Measurements from ENCODE around the gene CEP44.

The CEP44 gene

GRCh38 chr4:174283507-174284471 is at the start of gene CEP44, which contains the start of gene FBXO8:
CEP44 (plus strand) TSS chr4:174283911; CDS start chr4:174299122, 15,211 bp downstream.
FBXO8 (minus strand) TSS chr4:174283667; CDS start chr4:174263092, 20,575 bp downstream.
- H3K9ac ChIP-seq (ENCODE audit: low read length in 5 of 5) = peak within 1 kb of the TSS; percentile 84 to 99 (median 99)
- H3K27ac ChIP-seq (ENCODE audit: low read depth, low read length) = peak within 1 kb of the TSS; percentile 98
- no peaks in the 10 kb centered on the region for H3K36me3 ChIP-seq (ENCODE audit: control insufficient read depth in 5 of 5, insufficient read depth in 5 of 5, low read length in 5 of 5)
- H3K4me3 ChIP-seq (ENCODE audit: low read depth in 1 of 5, low read length in 5 of 5) = peak within 1 kb of the TSS; percentile 85 to 100 (median 99)
- H3K4me1 ChIP-seq (ENCODE audit: control insufficient read depth in 5 of 5, insufficient read depth in 5 of 5, low read length in 5 of 5) = peaks cover 0 to 30% (median 26%) of the 10 kb centered on the region in 5 donors
- no peaks in the 10 kb centered on the region for H3K27me3 ChIP-seq (ENCODE audit: control insufficient read depth in 5 of 5, insufficient read depth in 4 of 5, low read length in 5 of 5)
- H3K9me3 ChIP-seq (ENCODE audit: control insufficient read depth in 5 of 5, low read length in 5 of 5) = peaks cover 0 to 2% (median 0%) of the 10 kb centered on the region in 5 donors

GRCh38 chr4:174236359-174236758 is 47.4 kb upstream of the CEP44 start:
- peaks cover 6 to 18% (median 11%) of the 10 kb centered on the region in 5 donors for H3K36me3 ChIP-seq (ENCODE audit: control insufficient read depth in 5 of 5, insufficient read depth in 5 of 5, low read length in 5 of 5)

GRCh38 chr4:174241162-174241561 is 42.5 kb upstream of the CEP44 start:
- Histone ChIP-seq H3K9ac (ENCODE audit: low read length in 5 of 5) (no peak overlapping the region), H3K4me3 (ENCODE audit: low read depth in 1 of 5, low read length in 5 of 5) (no peak overlapping the region), H3K36me3 (ENCODE audit: control insufficient read depth in 5 of 5, insufficient read depth in 5 of 5, low read length in 5 of 5) (peaks cover 3 to 20% (median 8%) of the 10 kb centered on the region in 5 donors), H3K27me3 (ENCODE audit: control insufficient read depth in 5 of 5, insufficient read depth in 4 of 5, low read length in 5 of 5) (no peaks in the 10 kb centered on the region), H3K4me1 (ENCODE audit: control insufficient read depth in 5 of 5, insufficient read depth in 5 of 5, low read length in 5 of 5) (peaks cover 0 to 5% (median 0%) of the 10 kb centered on the region in 5 donors), H3K27ac (ENCODE audit: low read depth, low read length) (no peak overlapping the region), H3K9me3 (ENCODE audit: control insufficient read depth in 5 of 5, low read length in 5 of 5) (no peaks in the 10 kb centered on the region)

More at GRCh38 chr4:174236359-174236758, 47.4 kb upstream of the CEP44 start:
- Histone ChIP-seq H3K9ac (ENCODE audit: low read length in 5 of 5) (no peak overlapping the region), H3K27ac (ENCODE audit: low read depth, low read length) (no peak overlapping the region), H3K27me3 (ENCODE audit: control insufficient read depth in 5 of 5, insufficient read depth in 4 of 5, low read length in 5 of 5) (no peaks in the 10 kb centered on the region), H3K9me3 (ENCODE audit: control insufficient read depth in 5 of 5, low read length in 5 of 5) (no peaks in the 10 kb centered on the region), H3K4me1 (ENCODE audit: control insufficient read depth in 5 of 5, insufficient read depth in 5 of 5, low read length in 5 of 5) (peaks cover 0 to 5% (median 0%) of the 10 kb centered on the region in 5 donors), H3K4me3 (ENCODE audit: low read depth in 1 of 5, low read length in 5 of 5) (no peak overlapping the region)

- Histone ChIP-seq H3K27me3 (ENCODE audit: control insufficient read depth in 5 of 5, insufficient read depth in 4 of 5, low read length in 5 of 5) (no peaks in the 10 kb centered on the region), H3K9me3 (ENCODE audit: control insufficient read depth in 5 of 5, low read length in 5 of 5) (no peaks in the 10 kb centered on the region), H3K4me3 (ENCODE audit: low read depth in 1 of 5, low read length in 5 of 5) (no peak overlapping the region), H3K9ac (ENCODE audit: low read length in 5 of 5) (no peak overlapping the region), H3K27ac (ENCODE audit: low read depth, low read length) (no peak overlapping the region), H3K36me3 (ENCODE audit: control insufficient read depth in 5 of 5, insufficient read depth in 5 of 5, low read length in 5 of 5) (peaks cover 0 to 9% (median 0%) of the 10 kb centered on the region in 5 donors), H3K4me1 (ENCODE audit: control insufficient read depth in 5 of 5, insufficient read depth in 5 of 5, low read length in 5 of 5) (no peaks in the 10 kb centered on the region)
Observed at GRCh38 chr4:174244441-174244840, 39.3 kb upstream of the CEP44 start.

GRCh38 chr4:174245714-174246113 is 38.0 kb upstream of the CEP44 start:
- Histone ChIP-seq H3K27ac (ENCODE audit: low read depth, low read length) (no peak overlapping the region), H3K9me3 (ENCODE audit: control insufficient read depth in 5 of 5, low read length in 5 of 5) (no peaks in the 10 kb centered on the region), H3K4me3 (ENCODE audit: low read depth in 1 of 5, low read length in 5 of 5) (no peak overlapping the region), H3K9ac (ENCODE audit: low read length in 5 of 5) (no peak overlapping the region), H3K27me3 (ENCODE audit: control insufficient read depth in 5 of 5, insufficient read depth in 4 of 5, low read length in 5 of 5) (no peaks in the 10 kb centered on the region), H3K4me1 (ENCODE audit: control insufficient read depth in 5 of 5, insufficient read depth in 5 of 5, low read length in 5 of 5) (no peaks in the 10 kb centered on the region), H3K36me3 (ENCODE audit: control insufficient read depth in 5 of 5, insufficient read depth in 5 of 5, low read length in 5 of 5) (peaks cover 0 to 10% (median 0%) of the 10 kb centered on the region in 5 donors)

GRCh38 chr4:174248407-174248806 is 35.3 kb upstream of the CEP44 start:
- H3K4me3 ChIP-seq (ENCODE audit: low read depth in 1 of 5, low read length in 5 of 5) = no peak overlapping the region
- no peak overlapping the region for H3K9ac ChIP-seq (ENCODE audit: low read length in 5 of 5)
- no peaks in the 10 kb centered on the region for H3K4me1 ChIP-seq (ENCODE audit: control insufficient read depth in 5 of 5, insufficient read depth in 5 of 5, low read length in 5 of 5)
- H3K36me3 ChIP-seq (ENCODE audit: control insufficient read depth in 5 of 5, insufficient read depth in 5 of 5, low read length in 5 of 5) = peaks cover 0 to 15% (median 3%) of the 10 kb centered on the region in 5 donors
- no peaks in the 10 kb centered on the region for H3K27me3 ChIP-seq (ENCODE audit: control insufficient read depth in 5 of 5, insufficient read depth in 4 of 5, low read length in 5 of 5)
- H3K9me3 ChIP-seq (ENCODE audit: control insufficient read depth in 5 of 5, low read length in 5 of 5) = no peaks in the 10 kb centered on the region
- H3K27ac ChIP-seq (ENCODE audit: low read depth, low read length) = no peak overlapping the region

- Histone ChIP-seq H3K9ac (ENCODE audit: low read length in 5 of 5) (no peak overlapping the region), H3K4me3 (ENCODE audit: low read depth in 1 of 5, low read length in 5 of 5) (no peak overlapping the region), H3K9me3 (ENCODE audit: control insufficient read depth in 5 of 5, low read length in 5 of 5) (no peaks in the 10 kb centered on the region), H3K27ac (ENCODE audit: low read depth, low read length) (no peak overlapping the region), H3K4me1 (ENCODE audit: control insufficient read depth in 5 of 5, insufficient read depth in 5 of 5, low read length in 5 of 5) (peaks cover 0 to 4% (median 2%) of the 10 kb centered on the region in 5 donors), H3K27me3 (ENCODE audit: control insufficient read depth in 5 of 5, insufficient read depth in 4 of 5, low read length in 5 of 5) (no peaks in the 10 kb centered on the region), H3K36me3 (ENCODE audit: control insufficient read depth in 5 of 5, insufficient read depth in 5 of 5, low read length in 5 of 5) (peaks cover 3 to 20% (median 7%) of the 10 kb centered on the region in 5 donors)
Observed at GRCh38 chr4:174252412-174252811, 31.3 kb upstream of the CEP44 start.

- Histone ChIP-seq H3K36me3 (ENCODE audit: control insufficient read depth in 5 of 5, insufficient read depth in 5 of 5, low read length in 5 of 5) (peaks cover 6 to 23% (median 10%) of the 10 kb centered on the region in 5 donors), H3K9ac (ENCODE audit: low read length in 5 of 5) (no peak overlapping the region), H3K4me1 (ENCODE audit: control insufficient read depth in 5 of 5, insufficient read depth in 5 of 5, low read length in 5 of 5) (peaks cover 0 to 4% (median 2%) of the 10 kb centered on the region in 5 donors), H3K27ac (ENCODE audit: low read depth, low read length) (no peak overlapping the region), H3K27me3 (ENCODE audit: control insufficient read depth in 5 of 5, insufficient read depth in 4 of 5, low read length in 5 of 5) (no peaks in the 10 kb centered on the region), H3K4me3 (ENCODE audit: low read depth in 1 of 5, low read length in 5 of 5) (no peak overlapping the region), H3K9me3 (ENCODE audit: control insufficient read depth in 5 of 5, low read length in 5 of 5) (no peaks in the 10 kb centered on the region)
Observed at GRCh38 chr4:174254613-174255012, 29.1 kb upstream of the CEP44 start.

- Histone ChIP-seq H3K4me3 (ENCODE audit: low read depth in 1 of 5, low read length in 5 of 5) (no peak overlapping the region), H3K27ac (ENCODE audit: low read depth, low read length) (no peak overlapping the region), H3K9ac (ENCODE audit: low read length in 5 of 5) (no peak overlapping the region), H3K4me1 (ENCODE audit: control insufficient read depth in 5 of 5, insufficient read depth in 5 of 5, low read length in 5 of 5) (peaks cover 0 to 9% (median 3%) of the 10 kb centered on the region in 5 donors), H3K9me3 (ENCODE audit: control insufficient read depth in 5 of 5, low read length in 5 of 5) (no peaks in the 10 kb centered on the region), H3K36me3 (ENCODE audit: control insufficient read depth in 5 of 5, insufficient read depth in 5 of 5, low read length in 5 of 5) (peaks cover 6 to 20% (median 10%) of the 10 kb centered on the region in 5 donors), H3K27me3 (ENCODE audit: control insufficient read depth in 5 of 5, insufficient read depth in 4 of 5, low read length in 5 of 5) (no peaks in the 10 kb centered on the region)
Observed at GRCh38 chr4:174255374-174255773, 28.3 kb upstream of the CEP44 start.

- Histone ChIP-seq H3K27ac (ENCODE audit: low read depth, low read length) (no peak overlapping the region), H3K9ac (ENCODE audit: low read length in 5 of 5) (no peak overlapping the region), H3K4me3 (ENCODE audit: low read depth in 1 of 5, low read length in 5 of 5) (no peak overlapping the region)
Observed at GRCh38 chr4:174255786-174256185, 27.9 kb upstream of the CEP44 start.

More at GRCh38 chr4:174255786-174256185, 27.9 kb upstream of the CEP44 start:
- Histone ChIP-seq H3K9me3 (ENCODE audit: control insufficient read depth in 5 of 5, low read length in 5 of 5) (no peaks in the 10 kb centered on the region), H3K36me3 (ENCODE audit: control insufficient read depth in 5 of 5, insufficient read depth in 5 of 5, low read length in 5 of 5) (peaks cover 6 to 20% (median 10%) of the 10 kb centered on the region in 5 donors), H3K27me3 (ENCODE audit: control insufficient read depth in 5 of 5, insufficient read depth in 4 of 5, low read length in 5 of 5) (no peaks in the 10 kb centered on the region), H3K4me1 (ENCODE audit: control insufficient read depth in 5 of 5, insufficient read depth in 5 of 5, low read length in 5 of 5) (peaks cover 0 to 9% (median 3%) of the 10 kb centered on the region in 5 donors)
